ENCODE data around the gene FCHO2. TPM values are rescaled to one million over a fixed set of nuclear protein-coding genes. Genes with fewer than 3 reads are reported as not detected.

Gene FCHO2
- total RNA-seq, 1 experiment from 2014 or later: 14.9 TPM

- no peak for TF ChIP-seq CREB1 (CRISPR knock-in tag; IDR thresholded peaks at IDR 0.05)
- TF ChIP-seq FOXK1 (CRISPR knock-in tag; IDR thresholded peaks at IDR 0.05): peak; percentile 97
- no peak for TF ChIP-seq PRRX2 (CRISPR knock-in tag; IDR thresholded peaks at IDR 0.05)
- no peak for TF ChIP-seq HMGA2 (CRISPR knock-in tag; IDR thresholded peaks at IDR 0.05)
- TF ChIP-seq TP53 (CRISPR knock-in tag; IDR thresholded peaks at IDR 0.05): no peak
- no peak for TF ChIP-seq ELF4 (CRISPR knock-in tag; IDR thresholded peaks at IDR 0.05; ENCODE audit: low read depth)
- no peak for TF ChIP-seq GRHL2 (CRISPR knock-in tag; IDR thresholded peaks at IDR 0.05; ENCODE audit: insufficient replicate concordance, severe bottlenecking)
- peak; percentile 25; the same call in 1 of the 2 replicates for TF ChIP-seq NFE2L1 (CRISPR knock-in tag; IDR thresholded peaks at IDR 0.05)
- TF ChIP-seq, protein P1, sequence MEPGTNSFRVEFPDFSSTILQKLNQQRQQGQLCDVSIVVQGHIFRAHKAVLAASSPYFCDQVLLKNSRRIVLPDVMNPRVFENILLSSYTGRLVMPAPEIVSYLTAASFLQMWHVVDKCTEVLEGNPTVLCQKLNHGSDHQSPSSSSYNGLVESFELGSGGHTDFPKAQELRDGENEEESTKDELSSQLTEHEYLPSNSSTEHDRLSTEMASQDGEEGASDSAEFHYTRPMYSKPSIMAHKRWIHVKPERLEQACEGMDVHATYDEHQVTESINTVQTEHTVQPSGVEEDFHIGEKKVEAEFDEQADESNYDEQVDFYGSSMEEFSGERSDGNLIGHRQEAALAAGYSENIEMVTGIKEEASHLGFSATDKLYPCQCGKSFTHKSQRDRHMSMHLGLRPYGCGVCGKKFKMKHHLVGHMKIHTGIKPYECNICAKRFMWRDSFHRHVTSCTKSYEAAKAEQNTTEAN (CRISPR knock-in tag; IDR thresholded peaks at IDR 0.05): 0 out of 2 replicates have a peak, but pooled peaks have one; percentile 53
- TF ChIP-seq ZNF219 (CRISPR knock-in tag; IDR thresholded peaks at IDR 0.05; ENCODE audit: borderline replicate concordance): no peak
- no peak for TF ChIP-seq RORB (CRISPR knock-in tag; IDR thresholded peaks at IDR 0.05)
- TF ChIP-seq CBFB (CRISPR knock-in tag; IDR thresholded peaks at IDR 0.05; ENCODE audit: low read depth): peak; percentile 49; the same call in 1 of the 2 replicates
- 0 out of 2 replicates have a peak, but pooled peaks have one; percentile 11 for TF ChIP-seq USF2 (CRISPR knock-in tag; IDR thresholded peaks at IDR 0.05)
- TF ChIP-seq KAT7 (CRISPR knock-in tag; IDR thresholded peaks at IDR 0.05; ENCODE audit: borderline replicate concordance): peak; percentile 44; the same call in 1 of the 2 replicates
- no peak for TF ChIP-seq EMX1 (CRISPR knock-in tag; IDR thresholded peaks at IDR 0.05)
- TF ChIP-seq ESRRA (CRISPR knock-in tag; IDR thresholded peaks at IDR 0.05; ENCODE audit: borderline replicate concordance): no peak
- TF ChIP-seq, protein P2, sequence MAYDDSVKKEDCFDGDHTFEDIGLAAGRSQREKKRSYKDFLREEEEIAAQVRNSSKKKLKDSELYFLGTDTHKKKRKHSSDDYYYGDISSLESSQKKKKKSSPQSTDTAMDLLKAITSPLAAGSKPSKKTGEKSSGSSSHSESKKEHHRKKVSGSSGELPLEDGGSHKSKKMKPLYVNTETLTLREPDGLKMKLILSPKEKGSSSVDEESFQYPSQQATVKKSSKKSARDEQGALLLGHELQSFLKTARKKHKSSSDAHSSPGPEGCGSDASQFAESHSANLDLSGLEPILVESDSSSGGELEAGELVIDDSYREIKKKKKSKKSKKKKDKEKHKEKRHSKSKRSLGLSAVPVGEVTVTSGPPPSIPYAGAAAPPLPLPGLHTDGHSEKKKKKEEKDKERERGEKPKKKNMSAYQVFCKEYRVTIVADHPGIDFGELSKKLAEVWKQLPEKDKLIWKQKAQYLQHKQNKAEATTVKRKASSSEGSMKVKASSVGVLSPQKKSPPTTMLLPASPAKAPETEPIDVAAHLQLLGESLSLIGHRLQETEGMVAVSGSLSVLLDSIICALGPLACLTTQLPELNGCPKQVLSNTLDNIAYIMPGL (CRISPR knock-in tag; IDR thresholded peaks at IDR 0.05): peak; percentile 99
- no peak for TF ChIP-seq NR2C2 (CRISPR knock-in tag; IDR thresholded peaks at IDR 0.05)
- no peak; the same call in 1 of the 2 replicates for TF ChIP-seq ZBTB21 (CRISPR knock-in tag; IDR thresholded peaks at IDR 0.05; ENCODE audit: borderline replicate concordance)
- no peak for TF ChIP-seq MYBL2 (CRISPR knock-in tag; IDR thresholded peaks at IDR 0.05)
- TF ChIP-seq, protein P3, sequence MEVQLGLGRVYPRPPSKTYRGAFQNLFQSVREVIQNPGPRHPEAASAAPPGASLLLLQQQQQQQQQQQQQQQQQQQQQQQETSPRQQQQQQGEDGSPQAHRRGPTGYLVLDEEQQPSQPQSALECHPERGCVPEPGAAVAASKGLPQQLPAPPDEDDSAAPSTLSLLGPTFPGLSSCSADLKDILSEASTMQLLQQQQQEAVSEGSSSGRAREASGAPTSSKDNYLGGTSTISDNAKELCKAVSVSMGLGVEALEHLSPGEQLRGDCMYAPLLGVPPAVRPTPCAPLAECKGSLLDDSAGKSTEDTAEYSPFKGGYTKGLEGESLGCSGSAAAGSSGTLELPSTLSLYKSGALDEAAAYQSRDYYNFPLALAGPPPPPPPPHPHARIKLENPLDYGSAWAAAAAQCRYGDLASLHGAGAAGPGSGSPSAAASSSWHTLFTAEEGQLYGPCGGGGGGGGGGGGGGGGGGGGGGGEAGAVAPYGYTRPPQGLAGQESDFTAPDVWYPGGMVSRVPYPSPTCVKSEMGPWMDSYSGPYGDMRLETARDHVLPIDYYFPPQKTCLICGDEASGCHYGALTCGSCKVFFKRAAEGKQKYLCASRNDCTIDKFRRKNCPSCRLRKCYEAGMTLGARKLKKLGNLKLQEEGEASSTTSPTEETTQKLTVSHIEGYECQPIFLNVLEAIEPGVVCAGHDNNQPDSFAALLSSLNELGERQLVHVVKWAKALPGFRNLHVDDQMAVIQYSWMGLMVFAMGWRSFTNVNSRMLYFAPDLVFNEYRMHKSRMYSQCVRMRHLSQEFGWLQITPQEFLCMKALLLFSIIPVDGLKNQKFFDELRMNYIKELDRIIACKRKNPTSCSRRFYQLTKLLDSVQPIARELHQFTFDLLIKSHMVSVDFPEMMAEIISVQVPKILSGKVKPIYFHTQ (CRISPR knock-in tag; IDR thresholded peaks at IDR 0.05): no peak
- TF ChIP-seq NFATC4 (CRISPR knock-in tag; IDR thresholded peaks at IDR 0.05): no peak
These were observed at the start of gene FCHO2 (continued) for GRCh38 chr5:72955768-72956323.

DNA sequence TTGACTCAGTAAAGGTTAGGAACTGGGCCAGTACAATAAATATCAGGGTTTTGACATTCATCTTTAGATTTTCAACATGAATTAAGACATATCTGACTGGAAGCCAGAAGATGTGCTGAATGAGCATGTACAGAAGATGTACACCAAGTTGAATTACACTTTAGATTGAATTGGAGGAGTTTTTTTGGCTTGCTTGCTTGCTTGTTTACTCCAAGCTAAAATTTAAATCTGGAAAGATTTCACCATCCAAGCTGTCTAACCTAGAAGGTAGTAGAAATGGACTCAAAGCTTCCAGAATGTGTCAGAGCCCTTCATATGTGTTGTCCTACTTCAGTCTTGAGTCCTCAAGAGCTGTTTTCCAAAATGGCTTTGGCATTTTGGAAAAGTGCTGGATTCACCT, 49.0 kb upstream of the FCHO2 start:
- TF ChIP-seq, protein P4, sequence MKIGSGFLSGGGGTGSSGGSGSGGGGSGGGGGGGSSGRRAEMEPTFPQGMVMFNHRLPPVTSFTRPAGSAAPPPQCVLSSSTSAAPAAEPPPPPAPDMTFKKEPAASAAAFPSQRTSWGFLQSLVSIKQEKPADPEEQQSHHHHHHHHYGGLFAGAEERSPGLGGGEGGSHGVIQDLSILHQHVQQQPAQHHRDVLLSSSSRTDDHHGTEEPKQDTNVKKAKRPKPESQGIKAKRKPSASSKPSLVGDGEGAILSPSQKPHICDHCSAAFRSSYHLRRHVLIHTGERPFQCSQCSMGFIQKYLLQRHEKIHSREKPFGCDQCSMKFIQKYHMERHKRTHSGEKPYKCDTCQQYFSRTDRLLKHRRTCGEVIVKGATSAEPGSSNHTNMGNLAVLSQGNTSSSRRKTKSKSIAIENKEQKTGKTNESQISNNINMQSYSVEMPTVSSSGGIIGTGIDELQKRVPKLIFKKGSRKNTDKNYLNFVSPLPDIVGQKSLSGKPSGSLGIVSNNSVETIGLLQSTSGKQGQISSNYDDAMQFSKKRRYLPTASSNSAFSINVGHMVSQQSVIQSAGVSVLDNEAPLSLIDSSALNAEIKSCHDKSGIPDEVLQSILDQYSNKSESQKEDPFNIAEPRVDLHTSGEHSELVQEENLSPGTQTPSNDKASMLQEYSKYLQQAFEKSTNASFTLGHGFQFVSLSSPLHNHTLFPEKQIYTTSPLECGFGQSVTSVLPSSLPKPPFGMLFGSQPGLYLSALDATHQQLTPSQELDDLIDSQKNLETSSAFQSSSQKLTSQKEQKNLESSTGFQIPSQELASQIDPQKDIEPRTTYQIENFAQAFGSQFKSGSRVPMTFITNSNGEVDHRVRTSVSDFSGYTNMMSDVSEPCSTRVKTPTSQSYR (CRISPR knock-in tag; IDR thresholded peaks at IDR 0.05): no peak
- TF ChIP-seq ESRRA (CRISPR knock-in tag; IDR thresholded peaks at IDR 0.05; ENCODE audit: borderline replicate concordance): no peak
- POLR2A ChIA-PET: no interaction called here
- Mint-ChIP-seq H3K4me3 (no peak overlapping the region), H3K36me3 (peaks cover 63% of the 10 kb centered on the region), H3K4me1 (no peaks in the 10 kb centered on the region), H3K9me3 (no peaks in the 10 kb centered on the region), H3K27ac (no peak overlapping the region; the same call in 1 of the 2 replicates), H3K27me3 (ENCODE audit: low read depth) (no peaks in the 10 kb centered on the region)
- DNase-seq (ENCODE audit: low spot score): no peak
- no peak for ATAC-seq
- CTCF ChIA-PET: interaction anchor here (0.6 kb wide), 1 partner anchor 474 kb away, joined by 6 read pairs; no protein-coding TSS in a partner anchor
